GM21526 (cell line): Measurements from ENCODE around the gene USP40.

ENCODE experiments used
- ATAC-seq: cut with Tn5 transposase; IDR thresholded peaks from one replicate; pipeline ENCODE4 v1.9.1; 2021; ENCODE audit warnings: moderate library complexity; ENCODE audit not compliant: unreplicated experiment, low FRiP score

Gene USP40

DNA sequence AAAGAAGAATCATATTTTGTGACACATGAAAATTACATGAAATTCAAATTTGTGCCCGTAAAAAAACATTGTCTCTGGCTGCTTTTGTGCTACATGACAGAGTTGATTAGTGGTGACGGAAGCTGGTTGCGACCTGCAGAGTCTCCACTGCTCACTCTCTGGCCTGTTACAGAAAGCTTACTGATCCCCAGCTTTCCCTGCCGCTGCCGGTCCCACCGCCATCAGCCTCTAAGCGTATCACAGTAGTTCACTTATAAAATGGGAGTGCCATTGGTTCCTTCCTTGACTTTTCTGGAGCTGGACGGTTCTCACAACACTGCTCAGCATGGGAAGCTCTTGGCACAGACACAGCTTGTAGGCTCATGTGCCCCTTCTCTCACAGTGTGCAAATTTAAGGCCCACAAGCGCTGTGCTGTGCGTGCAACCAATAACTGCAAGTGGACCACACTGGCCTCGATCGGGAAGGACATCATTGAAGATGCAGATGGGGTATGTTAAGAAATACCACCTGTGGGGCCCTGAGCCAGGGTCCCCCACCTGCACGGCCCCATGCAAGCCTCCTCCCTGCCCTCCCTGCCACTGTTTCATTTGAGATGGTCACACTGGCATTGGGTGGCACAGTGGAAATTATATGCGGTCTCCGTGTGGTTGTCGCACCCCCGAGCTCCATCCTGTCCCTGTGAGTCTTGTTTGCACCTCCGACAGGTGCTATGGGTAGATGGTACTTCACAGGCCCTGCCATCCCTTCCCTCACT is 131.0 kb downstream of the USP40 start:
- ATAC-seq, result no peak

DNA sequence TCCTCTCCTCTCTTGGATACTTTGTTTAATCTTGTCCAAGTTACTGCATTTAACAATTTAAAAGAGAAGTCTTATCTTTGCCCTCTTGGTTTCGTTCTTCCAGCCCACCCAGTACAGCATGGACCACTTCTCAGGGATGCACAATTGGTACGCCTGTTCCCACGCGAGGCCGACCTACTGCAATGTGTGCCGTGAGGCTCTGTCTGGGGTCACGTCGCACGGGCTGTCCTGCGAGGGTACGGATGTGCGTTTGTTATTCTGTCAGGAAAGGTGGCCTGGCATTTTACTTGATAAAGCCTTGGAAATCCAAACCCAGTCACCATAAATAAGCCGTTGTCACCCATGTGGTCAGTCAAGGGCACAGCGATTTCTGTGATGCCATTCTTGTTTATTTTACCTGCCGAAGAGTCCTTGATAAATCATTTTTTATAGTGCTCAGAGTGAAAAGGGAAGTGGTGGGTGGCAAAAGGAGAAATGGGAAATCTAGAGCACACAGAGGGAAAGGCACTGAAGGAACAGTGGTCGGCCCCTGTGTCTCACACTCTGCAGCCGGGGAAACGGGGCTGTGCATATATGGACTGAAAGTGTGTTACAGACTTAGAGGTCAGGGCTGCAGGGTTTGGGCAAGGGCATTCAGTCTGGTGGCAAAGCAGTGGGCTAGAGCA is 131.8 kb downstream of the USP40 start:
- ATAC-seq, result no peak

DNA sequence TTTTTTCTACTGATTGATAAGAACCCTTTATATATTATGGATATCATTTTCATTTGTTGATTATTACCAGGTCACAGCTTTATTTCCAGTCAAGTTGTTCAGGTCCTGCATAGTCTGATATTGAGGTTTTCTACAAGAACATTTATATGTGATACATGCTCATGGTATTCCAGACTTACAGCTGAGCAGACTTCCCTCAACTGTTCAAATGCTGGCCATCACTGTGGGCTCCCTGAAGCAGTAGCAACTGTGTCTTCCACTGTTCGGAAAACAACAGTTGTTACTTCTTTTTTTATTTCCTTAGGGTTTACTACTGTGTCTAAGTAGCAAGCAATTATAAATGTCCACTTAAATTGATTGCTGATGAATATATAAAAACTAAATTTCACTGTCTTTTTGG is 132.8 kb downstream of the USP40 start:
- no peak for ATAC-seq

DNA sequence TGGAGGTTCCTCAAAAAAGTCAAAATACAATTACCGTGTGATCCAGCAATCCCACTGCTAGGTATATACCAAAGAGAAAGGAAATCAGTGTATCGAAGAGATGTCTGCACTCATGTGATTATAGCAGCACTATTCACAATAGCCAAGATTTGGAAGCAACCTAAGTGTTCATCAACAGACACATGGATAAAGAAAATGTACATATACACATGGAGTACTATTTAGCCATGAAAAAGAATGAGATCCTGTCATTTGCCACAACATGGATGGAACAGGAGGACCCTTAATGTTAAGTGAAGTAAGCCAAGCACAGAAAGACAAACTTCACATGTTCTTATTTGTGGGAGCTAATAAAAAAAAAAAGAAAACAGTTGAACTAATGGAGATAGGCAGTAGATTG is 133.6 kb downstream of the USP40 start:
- no peak for ATAC-seq

DNA sequence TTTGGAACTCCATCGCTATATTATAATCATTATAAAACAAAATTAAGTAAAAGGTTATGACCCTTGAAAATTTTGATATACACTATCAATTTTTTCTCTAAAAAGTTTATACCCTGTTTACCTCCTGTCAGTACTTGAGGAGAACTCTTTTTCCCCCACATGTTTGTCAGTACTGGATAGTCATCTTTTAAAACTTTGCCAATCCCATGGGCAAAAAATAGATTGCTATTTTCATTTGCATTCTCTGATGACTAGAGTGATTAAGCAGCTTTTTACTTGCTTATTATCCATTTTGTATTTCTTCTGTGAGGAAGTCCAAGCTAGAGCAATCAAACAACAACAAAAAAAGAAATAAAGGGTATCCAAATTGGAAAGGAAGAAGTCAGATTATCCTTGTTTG is 135.9 kb downstream of the USP40 start:
- ATAC-seq, result no peak

DNA sequence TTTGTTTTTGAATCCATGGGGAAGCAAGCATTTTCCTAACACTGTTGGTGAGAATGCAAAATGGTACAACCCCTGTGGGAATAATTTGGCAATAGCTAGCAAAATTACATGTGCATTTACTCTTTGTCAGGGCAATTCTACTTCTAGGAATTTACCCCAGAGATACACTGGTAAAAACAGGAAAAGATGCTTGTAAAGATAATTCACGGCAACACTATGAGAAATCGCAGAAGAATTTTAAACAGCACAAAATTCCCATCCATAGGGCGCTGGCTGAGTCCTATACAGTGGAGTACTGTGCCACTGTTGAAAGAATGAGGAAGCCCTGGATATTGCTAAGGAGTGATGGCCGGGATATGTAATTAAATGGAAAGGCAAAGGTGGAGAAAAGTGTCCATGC is 136.5 kb downstream of the USP40 start:
- no peak for ATAC-seq

DNA sequence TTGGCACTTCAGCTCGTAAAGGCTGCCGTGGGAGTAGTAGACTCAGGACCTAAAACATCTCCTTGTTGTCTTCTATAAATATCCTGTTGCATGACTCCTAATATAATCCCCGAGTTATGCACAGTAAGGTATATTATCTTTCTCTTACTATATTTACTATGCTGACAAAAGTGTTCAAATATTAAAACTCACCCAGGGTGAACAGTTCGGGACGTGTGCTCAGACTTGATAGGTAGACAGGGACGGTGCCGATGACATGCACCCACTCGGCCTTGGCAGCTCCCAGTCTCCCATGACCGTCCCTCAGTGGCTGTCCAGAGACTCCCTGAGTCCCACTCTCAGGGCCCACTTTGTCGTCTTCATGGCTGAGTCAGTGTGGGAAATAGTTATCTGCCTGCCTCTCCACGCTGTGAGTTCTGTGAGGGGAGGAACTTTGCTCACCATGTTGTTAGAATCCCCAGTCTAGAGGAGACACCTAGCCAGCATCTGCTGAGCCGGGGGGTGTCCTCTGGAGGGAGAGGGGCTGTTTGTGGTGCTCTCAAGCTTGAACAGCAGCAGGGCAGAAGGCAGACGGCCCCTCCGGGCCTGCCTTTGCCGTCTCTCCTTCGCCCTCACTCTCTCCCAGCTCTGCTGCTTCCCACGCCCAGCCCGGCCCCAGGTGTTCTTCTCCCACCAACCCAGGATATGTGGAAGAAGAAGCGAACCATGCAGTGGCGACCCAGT is 137.2 kb downstream of the USP40 start:
- no peak for ATAC-seq

DNA sequence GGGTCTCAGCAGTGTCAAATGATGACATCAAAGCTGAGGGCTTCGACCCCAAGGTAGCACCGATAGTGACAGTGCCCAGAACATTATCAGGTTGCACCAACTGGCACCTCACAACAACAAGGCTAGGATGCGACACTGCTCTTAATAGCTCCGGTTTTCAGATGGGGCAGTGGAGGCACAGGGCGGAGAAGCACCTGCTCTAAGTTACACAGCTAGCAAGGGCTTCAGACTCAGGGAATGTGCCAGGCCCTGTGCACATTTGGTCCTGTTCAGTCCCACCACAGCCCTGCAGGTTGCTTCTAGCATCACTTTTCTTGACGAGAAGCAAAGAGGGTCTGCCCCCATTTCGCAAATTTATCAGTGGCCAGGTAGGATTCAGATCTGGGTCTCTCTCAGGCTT is 138.1 kb downstream of the USP40 start:
- ATAC-seq, result no peak

DNA sequence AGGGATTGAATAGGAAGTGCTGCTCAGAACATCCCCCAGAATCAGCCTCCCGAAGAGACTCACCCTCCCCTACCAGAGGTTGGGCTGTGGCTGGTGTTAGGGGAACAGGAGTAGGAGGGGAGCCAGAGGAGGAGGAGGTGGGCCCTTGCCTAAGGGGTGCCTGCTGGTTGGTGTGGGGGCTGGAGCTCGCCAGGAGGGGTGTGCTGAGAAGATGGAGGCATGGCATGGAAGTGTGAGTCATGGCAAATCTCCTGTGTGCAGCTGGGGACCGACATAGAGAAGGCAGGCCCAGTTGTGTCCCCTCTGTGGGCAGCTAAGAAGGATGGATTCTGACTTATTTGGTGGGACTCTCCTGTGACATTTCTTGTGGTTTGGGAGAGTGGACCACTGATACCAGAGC is 138.6 kb downstream of the USP40 start:
- no peak for ATAC-seq

DNA sequence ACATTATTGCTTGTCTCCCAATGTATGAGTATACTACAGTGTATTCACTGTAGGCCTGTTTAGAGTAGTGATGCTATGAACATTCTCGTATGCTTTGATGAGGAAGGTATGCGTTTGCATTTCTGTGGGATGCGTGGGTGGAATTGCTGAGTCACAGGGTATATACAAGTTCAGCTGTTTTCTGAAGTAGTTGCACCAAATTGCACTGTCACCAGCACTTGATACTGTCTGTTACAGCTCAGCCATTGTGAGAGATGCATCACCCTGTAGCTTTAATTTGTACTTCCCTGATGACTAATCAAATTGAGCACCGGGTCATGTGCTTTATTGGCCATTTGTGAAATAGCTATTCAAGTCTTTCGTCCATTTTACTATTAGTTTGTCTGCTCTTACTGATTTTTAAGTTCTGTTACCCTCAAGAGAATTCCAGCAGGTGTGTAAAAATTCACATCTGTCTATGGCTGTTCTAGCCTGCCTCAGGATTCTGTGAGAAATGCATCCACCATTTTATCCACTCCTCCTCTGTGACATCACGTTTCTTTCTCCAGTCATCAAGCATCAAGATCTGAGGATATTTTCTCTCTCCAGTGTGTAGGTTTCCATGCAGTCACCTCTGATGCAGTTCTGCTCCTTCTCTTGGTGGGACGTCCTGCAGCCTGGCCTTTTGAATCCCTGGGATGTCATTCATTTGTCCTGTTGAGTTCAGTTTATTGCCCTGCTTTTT is 139.8 kb downstream of the USP40 start:
- ATAC-seq, result no peak
